NCI-H128 (cell line): ENCODE data around the gene CFAP161.

Source experiments
- DNase-seq: peaks from one replicate; lab custom pipeline; 2025; ENCODE audit not compliant: unreplicated experiment; lab: John Stamatoyannopoulos, UW

CFAP161 gene, protein sequence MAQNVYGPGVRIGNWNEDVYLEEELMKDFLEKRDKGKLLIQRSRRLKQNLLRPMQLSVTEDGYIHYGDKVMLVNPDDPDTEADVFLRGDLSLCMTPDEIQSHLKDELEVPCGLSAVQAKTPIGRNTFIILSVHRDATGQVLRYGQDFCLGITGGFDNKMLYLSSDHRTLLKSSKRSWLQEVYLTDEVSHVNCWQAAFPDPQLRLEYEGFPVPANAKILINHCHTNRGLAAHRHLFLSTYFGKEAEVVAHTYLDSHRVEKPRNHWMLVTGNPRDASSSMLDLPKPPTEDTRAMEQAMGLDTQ

DNA sequence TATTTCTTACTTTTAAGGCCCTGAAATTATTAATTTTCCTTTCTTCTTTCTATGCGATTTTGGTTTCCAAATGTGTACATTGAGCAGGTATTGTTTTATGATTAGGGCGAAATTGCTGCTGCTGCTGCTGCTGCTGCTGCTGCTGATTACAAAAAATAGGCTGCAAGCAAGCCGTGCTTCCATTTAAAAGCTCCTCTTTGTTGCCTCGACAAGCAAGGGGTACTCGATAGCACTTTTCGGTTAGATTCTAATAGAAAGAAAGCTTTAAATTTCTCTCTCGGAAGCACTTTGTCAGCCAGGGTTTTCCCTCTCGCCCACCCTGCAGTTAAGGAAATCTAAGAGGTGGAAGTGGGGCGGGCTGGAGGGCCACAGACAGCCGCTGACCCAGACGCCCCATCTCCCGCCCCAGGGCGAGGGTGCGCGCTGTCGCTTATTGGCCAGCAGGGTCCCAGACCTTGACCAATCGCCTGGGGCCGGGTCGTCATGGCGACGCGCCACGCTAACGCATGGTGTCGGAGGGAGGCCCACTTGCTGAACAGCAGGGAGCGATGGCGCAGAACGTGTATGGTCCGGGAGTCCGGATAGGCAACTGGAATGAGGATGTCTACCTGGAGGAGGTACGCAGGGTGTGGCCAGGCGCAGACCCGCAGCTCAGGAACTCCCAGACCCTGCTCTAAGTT lies at the start of gene CFAP161:
Gene CFAP161 (plus strand): TSS at position 489 of the 680 bp plus-strand sequence. CDS start 60 bp downstream, at position 549.
- peak; percentile 44 for DNase-seq

- no peak for DNase-seq
These were observed 49.4 kb upstream of the CFAP161 start for GRCh38 chr15:81084716-81085115.

DNA sequence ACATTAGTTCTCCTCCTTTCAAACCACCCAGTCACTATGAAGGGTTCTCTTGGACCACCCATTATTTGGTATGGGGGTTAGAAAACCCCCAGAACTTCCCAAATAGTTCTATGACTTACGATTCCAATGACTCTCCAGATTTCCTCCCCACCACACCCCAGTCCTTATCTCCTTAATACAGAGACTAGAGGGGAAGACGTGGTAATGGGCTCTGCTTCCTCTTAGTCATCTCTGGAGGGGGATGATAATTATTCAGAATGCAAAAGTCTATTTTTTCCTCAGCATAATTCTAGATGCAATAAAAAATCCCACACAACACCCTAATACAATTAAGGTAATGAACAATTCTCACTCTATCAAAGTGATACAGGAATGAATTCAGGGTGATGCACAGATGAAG lies 48.9 kb upstream of the CFAP161 start:
- no peak for DNase-seq

- no peak for DNase-seq
These were observed 48.2 kb upstream of the CFAP161 start for GRCh38 chr15:81085898-81086297.

DNA sequence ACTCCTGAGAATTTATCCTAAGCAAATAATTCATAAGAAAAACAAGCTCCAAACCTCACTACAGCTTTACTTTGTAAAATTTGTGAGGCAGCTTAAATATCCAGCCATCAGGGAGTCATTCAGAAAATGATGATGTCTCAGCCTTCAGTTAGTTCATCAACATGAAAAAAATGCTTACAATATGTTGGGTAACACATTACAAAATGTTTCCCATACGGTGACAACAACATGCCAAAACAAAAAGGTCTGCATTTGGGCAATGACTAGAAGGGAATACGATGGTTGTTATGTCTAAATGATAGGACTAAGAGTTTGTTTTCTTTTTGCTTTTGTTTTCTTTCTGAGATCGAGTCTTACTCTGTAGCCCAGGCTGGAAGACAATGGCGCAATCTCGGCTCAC lies 47.0 kb upstream of the CFAP161 start:
- no peak for DNase-seq

- no peak for DNase-seq
These were observed 46.4 kb upstream of the CFAP161 start for GRCh38 chr15:81087694-81088093.

GRCh38 chr15:81088470-81089013 lies 45.5 kb upstream of the CFAP161 start:
- DNase-seq, result no peak

GRCh38 chr15:81091889-81092558 lies 42.0 kb upstream of the CFAP161 start:
- no peak for DNase-seq

- DNase-seq, result no peak
These were observed 41.5 kb upstream of the CFAP161 start for GRCh38 chr15:81092559-81092902.

DNA sequence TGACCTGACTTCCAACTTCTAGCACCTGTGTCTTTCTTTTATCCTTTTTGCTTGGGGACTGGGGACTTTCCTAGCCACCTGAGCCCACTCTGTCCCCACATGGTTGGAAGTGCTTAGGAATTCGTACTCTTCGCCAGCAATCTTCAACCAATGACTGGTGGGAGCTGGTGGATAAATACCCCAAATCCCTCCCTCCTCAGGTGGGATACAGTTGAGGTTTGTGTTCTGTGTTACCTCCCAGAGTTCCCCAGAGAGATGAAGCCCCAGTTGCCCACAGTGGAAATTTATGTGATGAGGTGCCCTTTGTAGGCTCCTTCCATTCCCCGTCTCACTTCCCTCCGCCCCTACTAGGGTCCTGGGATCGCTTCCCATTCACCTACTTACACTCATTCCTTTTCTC lies 40.1 kb upstream of the CFAP161 start:
- no peak for DNase-seq

GRCh38 chr15:81095690-81096365 lies 38.2 kb upstream of the CFAP161 start:
- DNase-seq, result no peak

DNA sequence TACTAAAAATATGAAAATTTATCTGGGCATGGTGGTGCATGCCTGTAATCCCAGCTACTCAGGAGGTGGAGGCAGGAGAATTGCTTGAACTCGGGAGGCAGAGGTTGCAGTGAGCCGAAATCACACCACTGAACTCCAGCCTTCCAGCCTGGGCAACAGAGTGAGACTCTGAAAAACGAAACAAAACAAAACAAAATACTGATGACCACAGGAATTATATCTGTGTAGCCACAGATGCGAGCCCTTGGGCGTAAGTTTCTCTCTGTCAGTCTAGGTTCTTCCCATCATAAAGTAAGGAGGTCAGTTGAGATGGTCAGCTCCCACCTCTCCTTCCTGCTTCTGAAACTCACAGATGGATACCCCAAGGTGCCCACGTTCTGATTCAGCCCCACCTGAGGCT lies 37.7 kb upstream of the CFAP161 start:
- DNase-seq, result no peak

GRCh38 chr15:81097116-81097889 lies 36.8 kb upstream of the CFAP161 start:
- DNase-seq, result no peak

- DNase-seq, result no peak
These were observed 36.2 kb upstream of the CFAP161 start for GRCh38 chr15:81097890-81098280.

- DNase-seq, result no peak
These were observed 35.7 kb upstream of the CFAP161 start for GRCh38 chr15:81098349-81098748.

- no peak for DNase-seq
These were observed 35.0 kb upstream of the CFAP161 start for GRCh38 chr15:81098861-81099651.

DNA sequence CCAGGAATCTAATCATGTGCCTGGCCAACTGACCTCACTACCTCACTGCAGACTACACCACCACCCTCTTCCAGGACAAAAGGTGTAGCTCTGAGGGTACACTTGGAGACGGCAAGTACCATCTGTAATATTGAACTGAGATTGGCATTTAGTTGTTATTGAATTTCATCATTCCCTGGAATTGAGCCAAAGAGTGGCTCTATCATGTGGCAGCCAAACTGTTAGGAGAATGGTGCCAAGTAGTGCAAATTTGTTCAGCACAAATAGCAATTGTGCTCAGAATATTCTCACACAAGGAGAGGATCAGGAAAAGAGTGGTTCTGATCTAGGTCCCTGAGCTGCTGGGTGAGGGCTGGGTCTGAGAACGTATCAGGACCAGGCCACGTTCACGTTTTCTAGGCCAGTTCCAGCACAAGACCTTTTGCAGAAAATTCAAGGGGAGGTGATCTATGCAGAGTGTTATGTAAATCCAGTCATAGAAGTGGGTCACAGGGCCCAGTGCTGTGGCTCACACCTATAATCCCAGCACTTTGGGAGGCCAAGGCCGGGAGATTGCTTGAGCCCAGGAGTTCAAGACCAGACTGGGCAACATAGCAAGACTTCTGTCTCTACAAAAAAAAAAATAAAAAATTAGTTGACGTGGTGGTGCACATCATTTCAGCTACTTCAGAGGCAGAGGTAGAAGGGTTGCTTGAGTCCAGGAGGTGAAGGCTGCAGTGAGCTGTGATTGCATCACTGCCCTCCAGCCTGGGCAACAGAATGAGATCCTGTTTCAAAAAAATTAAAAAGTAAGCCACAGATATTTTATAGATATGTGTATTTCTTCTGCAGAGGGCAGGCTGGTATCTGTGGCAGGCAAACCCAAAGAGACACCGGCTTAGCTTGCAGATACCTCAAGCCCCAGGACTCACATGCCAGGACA lies 31.9 kb upstream of the CFAP161 start:
- no peak for DNase-seq

GRCh38 chr15:81103857-81104256 lies 30.2 kb upstream of the CFAP161 start:
- no peak for DNase-seq

- DNase-seq, result no peak
These were observed 28.5 kb upstream of the CFAP161 start for GRCh38 chr15:81105545-81105944.
